Ishikawa (cell line): ENCODE results near the gene PRR9.

ENCODE experiments used
- CEBPB ChIP-seq: IDR thresholded peaks from 2 replicates; pipeline ENCODE4 v1.6.1; 2012
- CREB1 ChIP-seq: IDR thresholded peaks from 2 replicates; pipeline ENCODE4 v1.6.1; 2012; ENCODE audit warnings: low read depth
- EGR1 ChIP-seq: IDR thresholded peaks from 2 replicates; pipeline ENCODE4 v1.6.1; 2012
- EP300 ChIP-seq: IDR thresholded peaks from 2 replicates; pipeline ENCODE4 v1.6.1; 2012; ENCODE audit warnings: borderline replicate concordance
- FOXM1 ChIP-seq: IDR thresholded peaks from 2 replicates; pipeline ENCODE4 v1.6.1; 2012; ENCODE audit warnings: low read depth, borderline replicate concordance
- MAX ChIP-seq: IDR thresholded peaks from 2 replicates; pipeline ENCODE4 v1.6.1; 2012
- NFIC ChIP-seq: IDR thresholded peaks from 2 replicates; pipeline ENCODE4 v1.6.1; 2012
- RAD21 ChIP-seq: IDR thresholded peaks from 2 replicates; pipeline ENCODE4 v1.6.1; 2012; ENCODE audit warnings: low read depth
- REST ChIP-seq: IDR thresholded peaks from 2 replicates; pipeline ENCODE4 v1.6.1; 2012; ENCODE audit warnings: low read depth, mild to moderate bottlenecking
- TAF1 ChIP-seq: IDR thresholded peaks from 2 replicates; pipeline ENCODE4 v1.6.1; 2012; ENCODE audit warnings: low read depth, mild to moderate bottlenecking
- TCF12 ChIP-seq: IDR thresholded peaks from 2 replicates; pipeline ENCODE4 v1.6.1; 2012; ENCODE audit warnings: low read depth
- TEAD4 ChIP-seq: IDR thresholded peaks from 2 replicates; pipeline ENCODE4 v1.6.1; 2012
- USF1 ChIP-seq: IDR thresholded peaks from 2 replicates; pipeline ENCODE4 v1.6.1; 2012
- YY1 ChIP-seq: IDR thresholded peaks from 2 replicates; pipeline ENCODE4 v1.6.1; 2012; ENCODE audit warnings: low read depth
- ZBTB7A ChIP-seq: IDR thresholded peaks from 2 replicates; pipeline ENCODE4 v1.6.1; 2012; ENCODE audit warnings: low read depth

PRR9 gene

GRCh38 chr1:153238527-153238926, 21.1 kb downstream of the PRR9 start:
- TF ChIP-seq FOXM1 (no peak), RAD21 (peak; percentile 24; the same call in 1 of the 2 replicates)

- TF ChIP-seq CREB1 (no peak), NFIC (no peak), USF1 (no peak), TAF1 (no peak), EGR1 (no peak), CEBPB (no peak), RAD21 (no peak), ZBTB7A (no peak), EP300 (no peak), MAX (no peak)
These were observed 24.8 kb downstream of the PRR9 start for GRCh38 chr1:153242160-153242559.

- no peak for TF ChIP-seq TAF1
- TF ChIP-seq TCF12 = no peak
These were observed 28.1 kb downstream of the PRR9 start for GRCh38 chr1:153245466-153245865.

- TF ChIP-seq RAD21 (no peak), ZBTB7A (no peak), TCF12 (no peak), YY1 (no peak)
These were observed 28.6 kb downstream of the PRR9 start for GRCh38 chr1:153246018-153246417.

GRCh38 chr1:153246825-153247224, 29.4 kb downstream of the PRR9 start:
- TF ChIP-seq TEAD4 = no peak
- no peak for TF ChIP-seq EP300
- TF ChIP-seq REST = no peak
- TF ChIP-seq CEBPB = no peak
- no peak for TF ChIP-seq CREB1
- TF ChIP-seq ZBTB7A = no peak
- no peak for TF ChIP-seq RAD21
- no peak for TF ChIP-seq NFIC
- no peak for TF ChIP-seq TCF12

- no peak for TF ChIP-seq CREB1
- no peak for TF ChIP-seq CEBPB
- no peak for TF ChIP-seq EP300
- TF ChIP-seq MAX = no peak
- no peak for TF ChIP-seq TCF12
- no peak for TF ChIP-seq REST
- TF ChIP-seq FOXM1 = no peak
- TF ChIP-seq ZBTB7A = no peak
- no peak for TF ChIP-seq TEAD4
- TF ChIP-seq NFIC = no peak
- TF ChIP-seq TAF1 = no peak
- no peak for TF ChIP-seq RAD21
- TF ChIP-seq EGR1 = no peak
- TF ChIP-seq USF1 = no peak
- TF ChIP-seq YY1 = no peak
These were observed 30.9 kb downstream of the PRR9 start for GRCh38 chr1:153248176-153248879.

GRCh38 chr1:153250166-153250565, 32.8 kb downstream of the PRR9 start:
- TF ChIP-seq CEBPB = no peak
- no peak for TF ChIP-seq YY1
- no peak for TF ChIP-seq NFIC
- TF ChIP-seq FOXM1 = no peak
- no peak for TF ChIP-seq USF1
- no peak for TF ChIP-seq ZBTB7A
- no peak for TF ChIP-seq MAX
- no peak for TF ChIP-seq REST
- TF ChIP-seq EGR1 = no peak
- no peak for TF ChIP-seq TAF1
- TF ChIP-seq EP300 = no peak
- no peak for TF ChIP-seq RAD21
